ENCODE results near the gene CHCHD6. TPM values are rescaled to one million over a fixed set of nuclear protein-coding genes. Genes with fewer than 3 reads are reported as not detected.

Gene CHCHD6
- total RNA-seq, 2 experiments from 2014 or later, result 8.7 to 9.3 TPM

DNA sequence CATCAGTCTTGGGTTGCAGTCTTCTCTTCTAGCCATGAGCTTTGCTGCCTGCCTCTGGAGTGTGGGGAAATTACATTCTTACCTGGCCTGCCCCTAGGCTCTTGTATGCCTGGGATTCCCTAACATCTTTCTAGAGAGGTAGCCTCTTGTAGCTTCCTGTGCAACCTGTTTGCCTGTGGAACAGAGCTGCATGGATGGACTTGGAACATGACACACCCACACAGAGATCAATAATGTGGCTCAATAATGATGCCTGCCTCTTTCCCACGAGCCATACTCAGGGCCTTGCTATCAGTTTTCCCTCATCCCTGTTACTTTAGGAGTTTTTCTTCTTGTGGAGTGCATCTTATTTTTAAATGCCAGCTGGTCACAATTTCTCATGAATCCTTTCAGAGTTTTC is 11.4 kb downstream of the CHCHD6 start:
- POLR2A ChIA-PET, result no interaction called here
- H3K4me1 Mint-ChIP-seq (ENCODE audit: low read depth), result peaks cover 7% of the 10 kb centered on the region
- no peak overlapping the region for H3K4me3 ChIP-seq (ENCODE audit: low read length)
- H3K27ac Mint-ChIP-seq, result no peak overlapping the region
- CTCF ChIA-PET, result no interaction called here
- intact Hi-C loops (cut with DNase I, micrococcal nuclease), result no loop called here
- no peak overlapping the region for H3K27ac ChIP-seq (ENCODE audit: low read depth in 1 of 2, low read length in 2 of 2)
- DNase-seq (no peak), ATAC-seq (ENCODE audit: poor library complexity) (no peak)
- TF ChIP-seq, protein P1, sequence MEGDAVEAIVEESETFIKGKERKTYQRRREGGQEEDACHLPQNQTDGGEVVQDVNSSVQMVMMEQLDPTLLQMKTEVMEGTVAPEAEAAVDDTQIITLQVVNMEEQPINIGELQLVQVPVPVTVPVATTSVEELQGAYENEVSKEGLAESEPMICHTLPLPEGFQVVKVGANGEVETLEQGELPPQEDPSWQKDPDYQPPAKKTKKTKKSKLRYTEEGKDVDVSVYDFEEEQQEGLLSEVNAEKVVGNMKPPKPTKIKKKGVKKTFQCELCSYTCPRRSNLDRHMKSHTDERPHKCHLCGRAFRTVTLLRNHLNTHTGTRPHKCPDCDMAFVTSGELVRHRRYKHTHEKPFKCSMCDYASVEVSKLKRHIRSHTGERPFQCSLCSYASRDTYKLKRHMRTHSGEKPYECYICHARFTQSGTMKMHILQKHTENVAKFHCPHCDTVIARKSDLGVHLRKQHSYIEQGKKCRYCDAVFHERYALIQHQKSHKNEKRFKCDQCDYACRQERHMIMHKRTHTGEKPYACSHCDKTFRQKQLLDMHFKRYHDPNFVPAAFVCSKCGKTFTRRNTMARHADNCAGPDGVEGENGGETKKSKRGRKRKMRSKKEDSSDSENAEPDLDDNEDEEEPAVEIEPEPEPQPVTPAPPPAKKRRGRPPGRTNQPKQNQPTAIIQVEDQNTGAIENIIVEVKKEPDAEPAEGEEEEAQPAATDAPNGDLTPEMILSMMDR (IDR thresholded peaks at IDR 0.05), result no peak
- H3K36me3 ChIP-seq (ENCODE audit: insufficient read depth, low read length), result no peaks in the 10 kb centered on the region
- no peak overlapping the region for H3K4me3 Mint-ChIP-seq
- no peaks in the 10 kb centered on the region for H3K27me3 ChIP-seq (ENCODE audit: control insufficient read depth in 1 of 2, insufficient read depth in 2 of 2, low read length in 2 of 2)
- H3K4me1 ChIP-seq (ENCODE audit: insufficient read depth, low read length), result no peaks in the 10 kb centered on the region
- H3K9me3 ChIP-seq (ENCODE audit: control insufficient read depth in 1 of 2, insufficient read depth in 1 of 2, low read length in 2 of 2), result no peaks in the 10 kb centered on the region
- H3K36me3 Mint-ChIP-seq (ENCODE audit: low read depth), result no peaks in the 10 kb centered on the region
- H3K27me3 Mint-ChIP-seq, result no peaks in the 10 kb centered on the region
- H3K9me3 Mint-ChIP-seq, result no peaks in the 10 kb centered on the region

DNA sequence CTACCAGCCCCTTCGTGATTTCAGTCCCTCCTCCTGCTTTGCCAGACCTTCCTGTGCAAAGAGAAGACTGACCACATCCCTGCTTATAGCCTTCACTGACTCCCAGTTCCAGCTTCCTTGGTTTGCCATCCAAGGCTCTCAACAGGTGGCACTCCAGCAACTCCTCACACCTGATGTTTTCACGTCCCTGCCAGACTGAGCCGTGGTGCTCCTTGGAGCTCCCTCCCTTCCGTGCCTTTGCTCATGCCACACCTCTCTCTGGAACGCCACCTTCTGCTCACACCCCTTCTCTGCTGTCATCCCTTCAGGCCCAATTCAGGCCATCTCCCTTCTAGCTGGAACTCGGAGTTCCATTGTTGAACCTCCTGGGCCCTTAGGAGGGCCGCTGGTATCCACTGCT is 12.0 kb downstream of the CHCHD6 start:
- no peaks in the 10 kb centered on the region for H3K9me3 ChIP-seq (ENCODE audit: control insufficient read depth in 1 of 2, insufficient read depth in 1 of 2, low read length in 2 of 2)
- intact Hi-C loops (cut with DNase I, micrococcal nuclease), result no loop called here
- Mint-ChIP-seq H3K27me3 (no peaks in the 10 kb centered on the region), H3K4me3 (no peak overlapping the region), H3K27ac (no peak overlapping the region), H3K36me3 (ENCODE audit: low read depth) (no peaks in the 10 kb centered on the region), H3K9me3 (no peaks in the 10 kb centered on the region), H3K4me1 (ENCODE audit: low read depth) (peaks cover 12% of the 10 kb centered on the region)
- ATAC-seq (ENCODE audit: poor library complexity) (no peak), DNase-seq (no peak)
- H3K27me3 ChIP-seq (ENCODE audit: control insufficient read depth in 1 of 2, insufficient read depth in 2 of 2, low read length in 2 of 2), result no peaks in the 10 kb centered on the region
- CTCF ChIA-PET, result no interaction called here
- no peaks in the 10 kb centered on the region for H3K4me1 ChIP-seq (ENCODE audit: insufficient read depth, low read length)
- POLR2A ChIA-PET, result no interaction called here
- no peak overlapping the region for H3K4me3 ChIP-seq (ENCODE audit: low read length)
- H3K27ac ChIP-seq (ENCODE audit: low read depth in 1 of 2, low read length in 2 of 2), result no peak overlapping the region
- TF ChIP-seq, protein P1 (IDR thresholded peaks at IDR 0.05), result no peak
- H3K36me3 ChIP-seq (ENCODE audit: insufficient read depth, low read length), result no peaks in the 10 kb centered on the region

DNA sequence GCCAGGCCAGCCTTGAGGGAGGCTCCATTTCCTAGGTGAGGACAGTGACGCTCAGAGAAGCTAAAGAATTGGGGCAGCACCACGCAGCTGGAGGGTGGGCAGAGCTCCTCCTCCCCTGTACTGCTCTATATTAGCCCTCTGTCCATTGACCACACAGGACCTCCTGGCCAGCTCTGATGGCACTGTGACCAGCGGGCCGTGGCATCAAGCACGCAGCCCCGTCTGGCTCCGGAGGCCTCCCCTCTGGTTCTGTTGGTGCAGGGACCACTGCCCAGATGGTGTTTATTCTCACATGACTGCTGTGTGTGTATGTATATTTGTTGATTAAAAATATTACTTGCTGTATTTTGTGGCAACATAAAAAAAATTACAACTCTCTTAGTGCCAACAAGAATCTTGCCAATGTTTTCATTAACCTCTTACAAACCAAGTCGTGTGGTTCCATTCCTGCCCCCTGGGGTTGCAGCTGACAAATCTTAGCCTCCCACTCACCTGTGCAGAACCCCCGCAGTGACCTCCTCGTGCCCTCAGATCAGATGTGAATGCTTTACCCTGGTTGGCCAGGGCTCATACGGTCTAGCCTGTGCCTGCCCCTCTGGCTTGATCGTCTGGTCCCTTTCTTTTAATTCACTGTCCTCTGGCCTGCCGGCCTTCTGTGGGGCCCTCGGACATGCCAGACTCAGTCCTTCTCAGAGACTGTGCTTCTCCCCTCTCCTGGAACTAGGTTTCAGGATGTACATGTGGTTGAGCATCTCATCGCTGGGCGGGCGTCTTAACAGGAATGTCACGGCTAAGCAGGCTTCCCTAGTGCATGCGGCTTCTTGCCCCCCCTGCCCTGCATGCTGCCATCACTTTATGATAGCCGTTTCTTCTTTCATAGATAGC is 14.8 kb downstream of the CHCHD6 start:
- Mint-ChIP-seq H3K27me3 (no peaks in the 10 kb centered on the region), H3K27ac (no peak overlapping the region), H3K4me1 (ENCODE audit: low read depth) (peaks cover 13% of the 10 kb centered on the region), H3K36me3 (ENCODE audit: low read depth) (peaks cover 5% of the 10 kb centered on the region), H3K9me3 (no peaks in the 10 kb centered on the region), H3K4me3 (no peak overlapping the region)
- ChIA-PET POLR2A (no interaction called here), CTCF (no interaction called here)
- Histone ChIP-seq H3K9me3 (ENCODE audit: control insufficient read depth in 1 of 2, insufficient read depth in 1 of 2, low read length in 2 of 2) (no peaks in the 10 kb centered on the region), H3K4me3 (ENCODE audit: low read length) (no peak overlapping the region), H3K27ac (ENCODE audit: low read depth in 1 of 2, low read length in 2 of 2) (no peak overlapping the region), H3K36me3 (ENCODE audit: insufficient read depth, low read length) (no peaks in the 10 kb centered on the region), H3K4me1 (ENCODE audit: insufficient read depth, low read length) (no peaks in the 10 kb centered on the region), H3K27me3 (ENCODE audit: control insufficient read depth in 1 of 2, insufficient read depth in 2 of 2, low read length in 2 of 2) (no peaks in the 10 kb centered on the region)
- intact Hi-C loops (cut with DNase I, micrococcal nuclease), result no loop called here
- DNase-seq, result no peak
- no peak for ATAC-seq (ENCODE audit: poor library complexity)
- TF ChIP-seq, protein P1 (IDR thresholded peaks at IDR 0.05), result no peak
